HFFc6 (cell line): ENCODE data around the gene NLN. TPM values are rescaled to one million over a fixed set of nuclear protein-coding genes. Genes with fewer than 3 reads are reported as not detected.
"Not testable (repeated sequence)": the region's sequence is repeated elsewhere in the genome, so short reads cannot be mapped to it uniquely, and the experiment has no call there.

Experiments
- DNase-seq: peaks from one replicate; pipeline ENCODE4 v3.0.0-alpha.2; 2018
- H3K27ac Mint-ChIP-seq: 2 replicates; pipeline ENCODE4 v1.8.0; 2020; ENCODE audit warnings: mild to moderate bottlenecking, mixed read lengths
- H3K27me3 Mint-ChIP-seq: 2 replicates; pipeline ENCODE4 v1.8.0; 2021; ENCODE audit warnings: mild to moderate bottlenecking, moderate library complexity, mixed read lengths; ENCODE audit not compliant: insufficient read depth
- H3K36me3 Mint-ChIP-seq: 2 replicates; pipeline ENCODE4 v1.8.0; 2021; ENCODE audit warnings: low read depth, mixed read lengths
- H3K4me1 Mint-ChIP-seq: 2 replicates; pipeline ENCODE4 v1.8.0; 2020; ENCODE audit warnings: low read depth, mixed read lengths
- H3K4me3 Mint-ChIP-seq: 2 replicates; pipeline ENCODE4 v1.8.0; 2020; ENCODE audit warnings: mild to moderate bottlenecking, moderate library complexity, mixed read lengths
- H3K9me3 Mint-ChIP-seq: 2 replicates; pipeline ENCODE4 v1.8.0; 2020; ENCODE audit warnings: mild to moderate bottlenecking, mixed read lengths
- total RNA-seq, 6 experiments: library from RNA; stranded (reverse); fragmentation: NEBNext Ultra II Directional; extraction: Animal tissue kit (Norgen Biotek cat#: 25700); gene quantifications; 2 replicates in 1 of 6; 3 replicates in 5 of 6; pipeline ENCODE4 v1.2.3, GENCODE V29; 2021
- TF ChIP-seq, protein P1 (sequence below): fragments of 200-600 bp; sonication (generic); IDR thresholded peaks from 2 replicates; pipeline ENCODE4 v1.5.0; 2021; ENCODE audit warnings: antibody characterized with exemption, mild to moderate bottlenecking

NLN gene
- total RNA-seq, 6 experiments from 2014 or later = 47.9 to 62.0 (median 57.1) TPM

DNA sequence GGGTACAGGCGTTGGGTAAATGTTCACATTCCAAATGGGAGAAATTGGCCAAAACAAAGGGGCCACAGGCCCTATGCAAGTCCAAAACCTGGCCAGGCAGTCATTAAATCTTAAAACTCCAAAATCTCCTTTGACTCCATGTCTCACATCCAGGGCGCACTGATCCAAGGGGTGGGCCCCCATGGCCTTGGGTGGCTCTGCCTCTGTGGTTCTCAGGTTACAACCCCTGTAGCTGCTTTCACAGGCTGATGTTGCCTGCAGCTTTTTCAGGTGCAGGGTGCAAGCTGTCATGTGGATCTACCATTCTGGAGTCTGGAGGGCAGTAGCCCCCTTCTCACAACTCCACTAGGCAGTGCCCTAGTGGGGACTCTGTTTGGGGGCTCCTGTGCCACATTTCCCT lies 44.8 kb downstream of the NLN start:
- Mint-ChIP-seq H3K36me3 (peaks cover 47% of the 10 kb centered on the region), H3K4me3 (no peak overlapping the region), H3K4me1 (peaks cover 42% of the 10 kb centered on the region), H3K27me3 (no peaks in the 10 kb centered on the region), H3K9me3 (peaks cover 12% of the 10 kb centered on the region), H3K27ac (no peak overlapping the region)
- DNase-seq = no peak
- TF ChIP-seq, protein P1, sequence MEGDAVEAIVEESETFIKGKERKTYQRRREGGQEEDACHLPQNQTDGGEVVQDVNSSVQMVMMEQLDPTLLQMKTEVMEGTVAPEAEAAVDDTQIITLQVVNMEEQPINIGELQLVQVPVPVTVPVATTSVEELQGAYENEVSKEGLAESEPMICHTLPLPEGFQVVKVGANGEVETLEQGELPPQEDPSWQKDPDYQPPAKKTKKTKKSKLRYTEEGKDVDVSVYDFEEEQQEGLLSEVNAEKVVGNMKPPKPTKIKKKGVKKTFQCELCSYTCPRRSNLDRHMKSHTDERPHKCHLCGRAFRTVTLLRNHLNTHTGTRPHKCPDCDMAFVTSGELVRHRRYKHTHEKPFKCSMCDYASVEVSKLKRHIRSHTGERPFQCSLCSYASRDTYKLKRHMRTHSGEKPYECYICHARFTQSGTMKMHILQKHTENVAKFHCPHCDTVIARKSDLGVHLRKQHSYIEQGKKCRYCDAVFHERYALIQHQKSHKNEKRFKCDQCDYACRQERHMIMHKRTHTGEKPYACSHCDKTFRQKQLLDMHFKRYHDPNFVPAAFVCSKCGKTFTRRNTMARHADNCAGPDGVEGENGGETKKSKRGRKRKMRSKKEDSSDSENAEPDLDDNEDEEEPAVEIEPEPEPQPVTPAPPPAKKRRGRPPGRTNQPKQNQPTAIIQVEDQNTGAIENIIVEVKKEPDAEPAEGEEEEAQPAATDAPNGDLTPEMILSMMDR = no peak

DNA sequence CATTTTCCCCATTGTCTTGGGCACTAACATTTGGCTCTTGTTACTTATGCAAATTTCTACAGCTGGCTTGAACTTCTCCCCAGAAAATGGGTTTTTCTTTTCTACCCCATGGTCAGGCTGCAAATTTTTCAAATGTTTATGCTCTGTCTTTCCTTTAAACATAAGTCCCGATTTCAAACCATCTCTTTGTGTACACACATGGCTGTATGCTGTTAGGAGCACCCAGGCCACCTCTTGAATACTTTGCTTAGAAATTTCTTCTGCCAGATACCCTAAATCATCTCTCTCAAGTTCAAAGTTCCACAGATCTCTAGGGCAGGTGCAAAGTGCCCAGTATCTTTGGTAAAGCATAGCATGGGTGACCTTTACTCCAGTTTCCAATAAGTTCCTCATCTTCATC lies 45.6 kb downstream of the NLN start:
- DNase-seq = no peak
- Mint-ChIP-seq H3K27ac (no peak overlapping the region), H3K36me3 (peaks cover 46% of the 10 kb centered on the region), H3K9me3 (peaks cover 12% of the 10 kb centered on the region), H3K4me3 (no peak overlapping the region), H3K27me3 (no peaks in the 10 kb centered on the region), H3K4me1 (peaks cover 35% of the 10 kb centered on the region)
- TF ChIP-seq, protein P1 = no peak

DNA sequence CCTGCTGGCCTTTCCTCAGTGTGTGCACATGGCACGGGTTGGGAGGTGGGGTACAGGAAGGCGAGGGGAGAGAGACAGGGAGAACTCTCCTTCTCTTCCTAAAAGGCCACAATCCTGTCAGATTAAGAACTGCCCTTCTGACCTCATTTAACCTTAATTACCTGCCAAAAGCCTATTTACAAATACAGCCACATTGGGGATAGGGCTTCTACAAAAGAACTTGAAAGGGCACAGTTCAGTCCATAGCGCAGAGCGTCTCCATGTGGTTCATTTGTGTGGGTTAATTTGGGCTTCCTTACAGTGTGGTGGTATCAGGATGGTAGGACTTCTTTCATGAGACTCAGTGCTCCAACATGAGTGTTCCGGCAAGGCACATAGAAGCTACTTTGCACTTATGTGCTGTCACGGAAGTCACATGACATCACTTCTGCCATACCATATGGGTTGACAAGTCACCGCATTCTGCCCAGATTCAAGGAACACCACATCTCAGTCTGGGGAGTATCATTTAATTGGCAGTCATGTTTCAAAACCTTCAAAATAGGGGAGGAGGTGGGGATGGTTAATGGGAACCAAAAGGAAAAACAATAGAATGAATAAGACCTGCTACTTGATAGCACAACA lies 46.8 kb downstream of the NLN start:
- Mint-ChIP-seq H3K27ac (peak overlapping the region; percentile 91), H3K4me3 (peak overlapping the region; percentile 43; the same call in 1 of the 2 replicates), H3K4me1 (peaks cover 37% of the 10 kb centered on the region), H3K9me3 (peaks cover 12% of the 10 kb centered on the region), H3K27me3 (no peaks in the 10 kb centered on the region), H3K36me3 (peaks cover 41% of the 10 kb centered on the region)
- DNase-seq = no peak
- TF ChIP-seq, protein P1 = no peak

DNA sequence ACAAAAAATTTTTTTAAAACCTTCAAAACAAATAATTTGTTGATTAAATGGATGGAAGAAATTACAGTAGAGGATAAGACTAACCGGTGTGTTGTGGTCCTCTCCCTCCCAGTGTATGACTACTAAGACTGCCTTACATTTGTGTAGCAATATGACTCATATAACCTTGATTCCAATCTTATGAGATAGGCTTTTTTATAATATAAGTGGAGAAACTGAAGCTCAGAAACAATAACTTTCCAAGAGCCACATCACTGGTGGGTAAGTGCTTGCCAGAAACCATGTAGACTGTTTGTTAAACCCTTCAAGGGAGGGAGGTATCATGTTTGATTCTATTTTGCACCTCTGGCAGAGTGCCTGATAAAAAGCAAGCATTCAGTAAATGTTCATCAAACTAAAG lies 47.5 kb downstream of the NLN start:
- Mint-ChIP-seq H3K36me3 (peaks cover 41% of the 10 kb centered on the region), H3K9me3 (peaks cover 12% of the 10 kb centered on the region), H3K4me1 (peaks cover 44% of the 10 kb centered on the region), H3K27ac (peak overlapping the region; percentile 91), H3K4me3 (peak overlapping the region; percentile 4), H3K27me3 (no peaks in the 10 kb centered on the region)
- DNase-seq = peak; percentile 89
- TF ChIP-seq, protein P1 = no peak

DNA sequence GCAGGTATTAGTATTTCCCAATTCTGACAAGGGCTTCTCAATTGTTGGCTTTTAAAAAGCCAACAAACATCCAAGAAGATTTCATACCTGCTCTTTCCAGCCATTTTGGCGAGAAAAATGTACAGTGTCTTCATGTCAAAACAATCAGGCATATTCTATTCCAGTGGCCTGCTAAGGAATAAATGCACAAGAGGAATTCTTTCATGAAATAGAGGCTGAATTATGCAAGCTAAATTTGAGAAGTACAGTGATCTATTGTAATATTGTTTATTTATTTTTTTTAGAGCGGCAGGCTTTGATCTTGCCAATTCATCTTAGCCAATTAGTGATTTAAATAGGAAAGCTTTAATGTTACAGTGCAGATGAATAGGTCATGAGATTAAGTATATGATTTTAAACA lies 49.3 kb downstream of the NLN start:
- no peak overlapping the region for H3K27ac Mint-ChIP-seq
- DNase-seq = no peak
- peaks cover 53% of the 10 kb centered on the region for H3K4me1 Mint-ChIP-seq
- peaks cover 12% of the 10 kb centered on the region for H3K9me3 Mint-ChIP-seq
- H3K27me3 Mint-ChIP-seq = no peaks in the 10 kb centered on the region
- TF ChIP-seq, protein P1 = no peak
- H3K4me3 Mint-ChIP-seq = no peak overlapping the region
- H3K36me3 Mint-ChIP-seq = peaks cover 38% of the 10 kb centered on the region

DNA sequence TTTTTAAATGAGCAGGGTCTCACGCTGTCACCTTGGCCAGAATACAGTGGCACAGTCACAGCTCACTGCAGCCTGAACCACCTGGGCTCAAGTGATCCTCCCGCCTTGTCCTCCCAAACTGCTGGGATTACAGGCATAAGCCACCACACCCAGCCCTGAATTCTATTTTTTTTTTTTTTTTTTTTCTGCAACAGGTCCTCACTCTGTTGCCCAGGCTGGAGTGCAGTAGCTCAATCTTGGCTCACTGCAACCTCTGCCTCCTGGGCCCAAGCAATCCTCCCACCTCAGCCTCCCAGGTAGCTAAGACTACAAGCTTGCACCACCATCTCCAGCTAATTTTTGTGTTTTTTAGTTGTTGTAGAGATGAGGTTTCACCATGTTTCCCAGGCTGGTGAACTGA lies 51.0 kb downstream of the NLN start:
- H3K9me3 Mint-ChIP-seq, H3K4me3 Mint-ChIP-seq, H3K27ac Mint-ChIP-seq, DNase-seq, H3K27me3 Mint-ChIP-seq: not testable (repeated sequence)
- peaks cover 62% of the 10 kb centered on the region for H3K4me1 Mint-ChIP-seq
- peaks cover 24% of the 10 kb centered on the region for H3K36me3 Mint-ChIP-seq
